GM12801 (cell line): ENCODE data around the gene NR3C2.

Experiments
- CTCF ChIP-seq: IDR thresholded peaks from one replicate; pipeline ENCODE4 v1.5.1; 2011; ENCODE audit warnings: control low read depth; ENCODE audit not compliant: insufficient read length; ENCODE audit errors: extremely low read depth

The NR3C2 gene

GRCh38 chr4:148431401-148431800 lies 10.8 kb downstream of the NR3C2 start:
- TF ChIP-seq CTCF = no peak

GRCh38 chr4:148430854-148431253 lies 11.4 kb downstream of the NR3C2 start:
- no peak for TF ChIP-seq CTCF

GRCh38 chr4:148429206-148429605 lies 13.0 kb downstream of the NR3C2 start:
- no peak for TF ChIP-seq CTCF

GRCh38 chr4:148426643-148427042 lies 15.6 kb downstream of the NR3C2 start:
- no peak for TF ChIP-seq CTCF

- no peak for TF ChIP-seq CTCF
Measured at GRCh38 chr4:148425327-148426110, 16.7 kb downstream of the NR3C2 start.

GRCh38 chr4:148420397-148420796 lies 21.8 kb downstream of the NR3C2 start:
- TF ChIP-seq CTCF = no peak

- TF ChIP-seq CTCF = no peak
Measured at GRCh38 chr4:148415500-148415899, 26.7 kb downstream of the NR3C2 start.
